ENCODE measurements around the gene ENGASE. TPM values are rescaled to one million over a fixed set of nuclear protein-coding genes. Genes with fewer than 3 reads are reported as not detected.

ENGASE gene
- total RNA-seq, 1 donor from 2014 or later, result 11.5 TPM

GRCh38 chr17:79080349-79080748 lies 5.7 kb downstream of the ENGASE start:
- H3K4me1 Mint-ChIP-seq (ENCODE audit: low read depth, unreplicated experiment), result peaks cover 5% of the 10 kb centered on the region
- Histone ChIP-seq H3K27ac (ENCODE audit: low read depth, low read length) (no peak overlapping the region), H4K20me1 (ENCODE audit: insufficient read depth, low read length) (peaks cover 10% of the 10 kb centered on the region), H3K27me3 (ENCODE audit: insufficient read depth, low read length) (no peaks in the 10 kb centered on the region), H3K4me1 (ENCODE audit: insufficient read depth, low read length) (peaks cover 4% of the 10 kb centered on the region), H3K36me3 (ENCODE audit: insufficient read depth, low read length) (no peaks in the 10 kb centered on the region), H3K9ac (ENCODE audit: low read length) (no peak overlapping the region), H3K4me2 (ENCODE audit: low read length) (no peak overlapping the region), H3K79me2 (ENCODE audit: insufficient read depth, low read length) (no peaks in the 10 kb centered on the region), H3K4me3 (ENCODE audit: insufficient read depth, low read depth, low read length) (no peak overlapping the region), H2AFZ (ENCODE audit: low read depth, low read length) (no peak overlapping the region), H3K9me3 (ENCODE audit: insufficient read depth, low read depth, low read length) (no peaks in the 10 kb centered on the region)
- TF ChIP-seq EZH2 (IDR thresholded peaks at IDR 0.05; ENCODE audit: insufficient read depth, low read length) (no peak), CTCF (IDR thresholded peaks at IDR 0.05; ENCODE audit: insufficient read depth, low read depth, low read length) (no peak)
- H3K36me3 Mint-ChIP-seq (ENCODE audit: low read depth, unreplicated experiment), result peaks cover 12% of the 10 kb centered on the region
- DNase-seq (ENCODE audit: low read depth), result no peak
- H3K27me3 Mint-ChIP-seq (ENCODE audit: low read depth, unreplicated experiment), result no peaks in the 10 kb centered on the region
- H3K4me3 Mint-ChIP-seq (ENCODE audit: unreplicated experiment), result no peak overlapping the region
- no peak for FAIRE-seq
- H3K27ac Mint-ChIP-seq (ENCODE audit: unreplicated experiment), result no peak overlapping the region
- no peaks in the 10 kb centered on the region for H3K9me3 Mint-ChIP-seq (ENCODE audit: unreplicated experiment)

- no peak overlapping the region for H3K4me3 Mint-ChIP-seq (ENCODE audit: unreplicated experiment)
- Histone ChIP-seq H3K9ac (ENCODE audit: low read length) (no peak overlapping the region), H3K4me3 (ENCODE audit: insufficient read depth, low read depth, low read length) (no peak overlapping the region), H3K27me3 (ENCODE audit: insufficient read depth, low read length) (no peaks in the 10 kb centered on the region), H3K36me3 (ENCODE audit: insufficient read depth, low read length) (no peaks in the 10 kb centered on the region), H4K20me1 (ENCODE audit: insufficient read depth, low read length) (peaks cover 9% of the 10 kb centered on the region), H3K4me1 (ENCODE audit: insufficient read depth, low read length) (no peaks in the 10 kb centered on the region), H3K4me2 (ENCODE audit: low read length) (no peak overlapping the region), H3K27ac (ENCODE audit: low read depth, low read length) (no peak overlapping the region), H2AFZ (ENCODE audit: low read depth, low read length) (no peak overlapping the region), H3K79me2 (ENCODE audit: insufficient read depth, low read length) (no peaks in the 10 kb centered on the region), H3K9me3 (ENCODE audit: insufficient read depth, low read depth, low read length) (no peaks in the 10 kb centered on the region)
- H3K36me3 Mint-ChIP-seq (ENCODE audit: low read depth, unreplicated experiment), result peaks cover 12% of the 10 kb centered on the region
- H3K27me3 Mint-ChIP-seq (ENCODE audit: low read depth, unreplicated experiment), result no peaks in the 10 kb centered on the region
- no peaks in the 10 kb centered on the region for H3K9me3 Mint-ChIP-seq (ENCODE audit: unreplicated experiment)
- no peak for DNase-seq (ENCODE audit: low read depth)
- peaks cover 1% of the 10 kb centered on the region for H3K4me1 Mint-ChIP-seq (ENCODE audit: low read depth, unreplicated experiment)
- no peak overlapping the region for H3K27ac Mint-ChIP-seq (ENCODE audit: unreplicated experiment)
- TF ChIP-seq EZH2 (IDR thresholded peaks at IDR 0.05; ENCODE audit: insufficient read depth, low read length), result no peak
- no peak for FAIRE-seq
These were observed 6.2 kb downstream of the ENGASE start for GRCh38 chr17:79080761-79081290.

- H3K27ac ChIP-seq (ENCODE audit: low read depth, low read length), result no peak overlapping the region
- no peaks in the 10 kb centered on the region for H3K4me1 ChIP-seq (ENCODE audit: insufficient read depth, low read length)
- H3K9ac ChIP-seq (ENCODE audit: low read length), result no peak overlapping the region
- H3K27me3 ChIP-seq (ENCODE audit: insufficient read depth, low read length), result no peaks in the 10 kb centered on the region
- no peaks in the 10 kb centered on the region for H3K9me3 Mint-ChIP-seq (ENCODE audit: unreplicated experiment)
- FAIRE-seq, result no peak
- H3K27ac Mint-ChIP-seq (ENCODE audit: unreplicated experiment), result peak overlapping the region; percentile 62
- no peak overlapping the region for H2AFZ ChIP-seq (ENCODE audit: low read depth, low read length)
- DNase-seq (ENCODE audit: low read depth), result no peak
- H3K36me3 ChIP-seq (ENCODE audit: insufficient read depth, low read length), result no peaks in the 10 kb centered on the region
- H3K27me3 Mint-ChIP-seq (ENCODE audit: low read depth, unreplicated experiment), result no peaks in the 10 kb centered on the region
- H3K79me2 ChIP-seq (ENCODE audit: insufficient read depth, low read length), result no peaks in the 10 kb centered on the region
- H3K36me3 Mint-ChIP-seq (ENCODE audit: low read depth, unreplicated experiment), result peaks cover 14% of the 10 kb centered on the region
- no peaks in the 10 kb centered on the region for H3K4me1 Mint-ChIP-seq (ENCODE audit: low read depth, unreplicated experiment)
- H3K4me3 ChIP-seq (ENCODE audit: insufficient read depth, low read depth, low read length), result no peak overlapping the region
- H4K20me1 ChIP-seq (ENCODE audit: insufficient read depth, low read length), result peaks cover 7% of the 10 kb centered on the region
- TF ChIP-seq EZH2 (IDR thresholded peaks at IDR 0.05; ENCODE audit: insufficient read depth, low read length) (no peak), CTCF (IDR thresholded peaks at IDR 0.05; ENCODE audit: insufficient read depth, low read depth, low read length) (no peak)
- no peaks in the 10 kb centered on the region for H3K9me3 ChIP-seq (ENCODE audit: insufficient read depth, low read depth, low read length)
- no peak overlapping the region for H3K4me3 Mint-ChIP-seq (ENCODE audit: unreplicated experiment)
- no peak overlapping the region for H3K4me2 ChIP-seq (ENCODE audit: low read length)
These were observed 7.1 kb downstream of the ENGASE start for GRCh38 chr17:79081571-79082276.
